Immature natural killer cell (primary cell): ENCODE data around the gene OR1A1. TPM values are rescaled to one million over a fixed set of nuclear protein-coding genes. Genes with fewer than 3 reads are reported as not detected.
"Not testable (repeated sequence)": the region's sequence is repeated elsewhere in the genome, so short reads cannot be mapped to it uniquely, and the experiment has no call there.

Experiments
- DNase-seq, 3 donors: peaks; one replicate each; pipeline ENCODE4 v3.0.0; 2022; ENCODE audit warnings: mixed read lengths in 1 of 3
- H3K27ac Mint-ChIP-seq, 6 donors: one replicate each; pipeline ENCODE4 v1.8.0; 2020; ENCODE audit warnings: mixed read lengths in 6 of 6, mild to moderate bottlenecking in 5 of 6, inconsistent platforms in 4 of 6, moderate library complexity in 3 of 6
- H3K27me3 Mint-ChIP-seq, 3 donors: one replicate each; pipeline ENCODE4 v1.8.0; 2020 to 2021; ENCODE audit warnings: low read depth in 3 of 3, mild to moderate bottlenecking in 3 of 3, mixed read lengths in 3 of 3, moderate library complexity in 3 of 3, inconsistent platforms in 1 of 3
- H3K36me3 Mint-ChIP-seq, 3 donors: one replicate each; pipeline ENCODE4 v1.8.0; 2020; ENCODE audit warnings: mixed read lengths in 3 of 3, inconsistent platforms in 2 of 3, mild to moderate bottlenecking in 2 of 3
- H3K4me1 Mint-ChIP-seq, 2 donors: one replicate each; pipeline ENCODE4 v1.8.0; 2020; ENCODE audit warnings: inconsistent platforms in 2 of 2, mild to moderate bottlenecking in 2 of 2, mixed read lengths in 2 of 2, moderate library complexity in 1 of 2
- H3K4me3 Mint-ChIP-seq, 5 donors: one replicate each; pipeline ENCODE4 v1.8.0; 2020; ENCODE audit warnings: mild to moderate bottlenecking in 5 of 5, mixed read lengths in 5 of 5, inconsistent platforms in 3 of 5, moderate library complexity in 3 of 5
- H3K9me3 Mint-ChIP-seq, 6 donors: one replicate each; pipeline ENCODE4 v1.8.0; 2020; ENCODE audit warnings: mild to moderate bottlenecking in 6 of 6, mixed read lengths in 6 of 6, inconsistent platforms in 4 of 6, moderate library complexity in 3 of 6
- polyA plus RNA-seq, 3 donors: library from polyadenylated mRNA; unstranded; fragments of 300-500 nt; fragmentation: Illumina TruSeq; gene quantifications; one replicate each; pipeline ENCODE4 v1.2.3, GENCODE V29; 2021

OR1A1 gene
- polyA plus RNA-seq, 3 donors from 2014 or later: not detected

GRCh38 chr17:3244841-3245240 is 37.4 kb downstream of the OR1A1 start:
- not testable (repeated sequence) for DNase-seq, H3K27me3 Mint-ChIP-seq, H3K4me3 Mint-ChIP-seq, H3K27ac Mint-ChIP-seq, H3K36me3 Mint-ChIP-seq, H3K4me1 Mint-ChIP-seq, H3K9me3 Mint-ChIP-seq

- H3K27ac Mint-ChIP-seq: not testable (repeated sequence)
These were observed 41.5 kb downstream of the OR1A1 start for GRCh38 chr17:3249013-3249412.

GRCh38 chr17:3256575-3256974 is 49.1 kb downstream of the OR1A1 start:
- no peaks in the 10 kb centered on the region for H3K36me3 Mint-ChIP-seq
- H3K27ac Mint-ChIP-seq: no peak overlapping the region
- peaks cover 2% of the 10 kb centered on the region in 3 donors for H3K27me3 Mint-ChIP-seq
- no peaks in the 10 kb centered on the region for H3K9me3 Mint-ChIP-seq
- H3K4me3 Mint-ChIP-seq: no peak overlapping the region
- H3K4me1 Mint-ChIP-seq: peaks cover 10 to 25% of the 10 kb centered on the region in 2 donors
- no peak for DNase-seq

More at GRCh38 chr17:3249013-3249412, 41.5 kb downstream of the OR1A1 start:
- not testable (repeated sequence) for H3K4me3 Mint-ChIP-seq, H3K4me1 Mint-ChIP-seq, H3K36me3 Mint-ChIP-seq, H3K9me3 Mint-ChIP-seq, DNase-seq, H3K27me3 Mint-ChIP-seq

GRCh38 chr17:3260163-3260562 is 52.7 kb downstream of the OR1A1 start:
- DNase-seq: no peak
- no peaks in the 10 kb centered on the region for H3K9me3 Mint-ChIP-seq
- H3K27me3 Mint-ChIP-seq: peaks cover 2 to 8% (median 6%) of the 10 kb centered on the region in 3 donors
- H3K4me3 Mint-ChIP-seq: peak overlapping the region in 4 of 5 donors; percentile 12 to 65 (median 60)
- no peaks in the 10 kb centered on the region for H3K36me3 Mint-ChIP-seq
- H3K27ac Mint-ChIP-seq: peak overlapping the region in 4 of 6 donors; percentile 71 to 90 (median 81)
- peaks cover 10 to 25% of the 10 kb centered on the region in 2 donors for H3K4me1 Mint-ChIP-seq

GRCh38 chr17:3260600-3260999 is 53.1 kb downstream of the OR1A1 start:
- H3K9me3 Mint-ChIP-seq: no peaks in the 10 kb centered on the region

More at GRCh38 chr17:3260600-3260999, 53.1 kb downstream of the OR1A1 start:
- peaks cover 2 to 9% (median 6%) of the 10 kb centered on the region in 3 donors for H3K27me3 Mint-ChIP-seq
- H3K36me3 Mint-ChIP-seq: no peaks in the 10 kb centered on the region
- H3K4me3 Mint-ChIP-seq: peak overlapping the region in 4 of 5 donors; percentile 12 to 65 (median 60)
- H3K27ac Mint-ChIP-seq: peak overlapping the region in 4 of 6 donors; percentile 71 to 90 (median 81)
- peak in 2 of 3 donors; percentile 33 to 47 for DNase-seq
- H3K4me1 Mint-ChIP-seq: peaks cover 10 to 25% of the 10 kb centered on the region in 2 donors

Other genes starting within 250 kb of the OR1A1 start
- not detected for gene OR1D5, start 144.1 kb upstream of the OR1A1 start, polyA plus RNA-seq
- not detected for gene OR1D2, start 103.2 kb upstream of the OR1A1 start, polyA plus RNA-seq
- not detected for gene OR1G1, start 80.1 kb upstream of the OR1A1 start, polyA plus RNA-seq
- not detected for gene OR1A2, start 10.1 kb upstream of the OR1A1 start, polyA plus RNA-seq
- not detected for gene OR3A1, start 90.7 kb downstream of the OR1A1 start, polyA plus RNA-seq
- gene OR3A2, start 178.6 kb downstream of the OR1A1 start, polyA plus RNA-seq: 1 to 10 TPM in 1 of 3 donors, not detected in 2; 3.8 TPM
- gene OR1E1, start 190.7 kb downstream of the OR1A1 start, polyA plus RNA-seq: not detected
- gene OR3A3, start 203.7 kb downstream of the OR1A1 start, polyA plus RNA-seq: not detected
- not detected for gene OR1E2, start 226.2 kb downstream of the OR1A1 start, polyA plus RNA-seq